Stimulated activated CD8-positive, alpha-beta memory T cell treated with anti-CD3 and anti-CD28 coated beads, Interleukin-12 subunit alpha, Interleukin-12 subunit beta, amount 100 ng/mL, for 1 hour (primary cell): ENCODE measurements around the gene BCAN.

Experiments
- DNase-seq: peaks from one replicate; pipeline ENCODE4 v3.0.0-alpha.2; 2020; ENCODE audit warnings: low read depth

The BCAN gene

DNA sequence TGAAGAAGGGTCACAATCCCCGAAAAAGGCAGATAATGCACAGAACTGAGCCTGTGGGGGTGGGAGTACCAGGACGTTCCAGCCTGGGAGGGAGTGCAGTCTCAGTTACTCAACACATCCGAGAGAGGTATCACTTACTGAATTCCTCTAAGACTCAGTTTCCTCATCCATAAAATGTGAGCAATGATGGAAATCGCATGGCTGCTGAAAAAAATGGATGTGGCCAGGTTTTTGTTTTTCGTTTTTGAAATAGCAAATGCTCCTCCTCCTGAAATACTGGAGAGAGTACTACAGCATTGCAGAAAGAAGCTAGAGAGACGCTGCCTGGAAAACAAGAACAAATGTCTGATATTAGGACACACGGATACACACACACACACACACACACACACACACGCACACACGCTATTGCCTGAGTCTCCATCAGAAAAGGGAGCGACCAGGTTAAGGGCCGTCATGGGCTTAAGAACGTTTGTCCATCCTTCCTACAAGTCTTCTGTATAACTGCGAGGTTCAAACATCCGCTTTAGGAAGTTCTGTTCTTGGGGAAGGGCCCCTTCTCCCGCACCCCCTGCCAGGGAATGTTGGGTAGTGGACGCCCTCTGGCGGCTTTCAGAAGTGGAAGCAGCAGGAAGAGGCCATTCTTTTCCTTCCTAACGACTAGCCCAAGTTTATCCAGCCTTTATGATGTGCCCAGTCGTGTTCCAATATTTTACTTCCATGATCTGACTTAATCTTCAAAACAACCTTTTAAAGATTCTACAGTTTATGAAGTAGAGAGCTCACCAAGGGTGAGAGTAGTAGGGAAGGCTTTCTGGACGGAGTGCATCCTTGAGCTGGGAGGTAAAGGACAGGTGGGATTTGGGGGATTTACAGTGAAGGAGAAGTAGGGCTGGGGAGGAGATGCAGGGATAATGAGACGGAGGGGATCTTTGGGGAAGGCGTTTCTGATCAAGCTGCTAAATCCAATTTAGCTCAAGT is 36.0 kb downstream of the BCAN start:
- DNase-seq = no peak

DNA sequence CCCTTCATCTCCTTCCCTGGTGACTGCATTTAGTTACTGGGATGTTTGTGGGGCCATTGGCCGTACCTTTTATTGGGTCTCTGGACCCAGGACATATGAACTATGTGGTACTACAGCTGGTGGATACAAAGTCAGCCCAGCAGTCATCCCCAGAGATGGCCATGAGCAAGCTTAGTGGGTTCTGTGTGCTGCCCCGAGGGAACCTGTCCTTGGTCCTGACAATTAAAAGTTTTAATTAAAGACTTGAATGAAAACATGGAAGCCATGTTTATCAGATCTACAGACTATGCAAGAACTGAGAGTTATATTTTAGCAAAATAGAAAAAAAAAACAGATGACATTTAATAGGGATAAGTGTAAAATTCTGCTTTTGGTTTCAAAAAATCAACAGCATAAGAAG is 38.1 kb downstream of the BCAN start:
- DNase-seq = no peak

DNA sequence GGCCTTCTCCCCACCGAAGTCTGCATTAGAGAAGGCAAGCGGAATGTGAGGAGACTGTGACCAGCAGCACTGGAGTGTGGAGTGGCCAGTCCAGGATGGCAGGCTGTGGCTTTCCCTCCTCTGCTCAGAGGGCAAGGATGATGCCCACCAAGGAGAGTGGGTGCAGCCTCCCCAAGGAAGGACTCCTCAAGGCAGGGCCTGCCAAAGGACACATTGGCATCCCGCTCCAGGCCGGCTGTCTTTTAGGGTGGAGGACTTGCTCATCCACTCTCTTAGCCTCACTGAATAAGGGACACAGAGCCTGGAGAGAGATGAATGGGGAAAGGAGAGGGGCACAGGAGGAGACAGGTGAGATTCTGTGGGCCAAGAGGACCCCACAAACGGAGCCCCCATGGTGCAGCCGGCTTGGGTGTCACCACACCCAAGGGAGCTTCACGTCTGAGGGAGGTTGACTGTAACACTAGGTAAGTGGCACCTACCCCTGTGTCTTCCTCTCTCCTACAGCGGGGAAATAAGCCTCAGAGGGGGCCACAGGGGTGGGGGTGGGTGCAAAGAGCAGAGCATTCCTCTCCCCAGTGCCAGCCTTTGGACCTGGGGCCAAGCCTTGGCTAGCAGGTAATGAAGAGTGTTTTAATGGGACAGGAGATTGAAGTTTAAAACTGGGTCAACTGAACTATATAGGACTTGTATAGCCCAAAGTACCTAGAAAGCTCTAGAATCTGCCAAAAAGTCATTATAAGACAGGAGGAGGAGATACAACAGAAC is 39.5 kb downstream of the BCAN start:
- no peak for DNase-seq

DNA sequence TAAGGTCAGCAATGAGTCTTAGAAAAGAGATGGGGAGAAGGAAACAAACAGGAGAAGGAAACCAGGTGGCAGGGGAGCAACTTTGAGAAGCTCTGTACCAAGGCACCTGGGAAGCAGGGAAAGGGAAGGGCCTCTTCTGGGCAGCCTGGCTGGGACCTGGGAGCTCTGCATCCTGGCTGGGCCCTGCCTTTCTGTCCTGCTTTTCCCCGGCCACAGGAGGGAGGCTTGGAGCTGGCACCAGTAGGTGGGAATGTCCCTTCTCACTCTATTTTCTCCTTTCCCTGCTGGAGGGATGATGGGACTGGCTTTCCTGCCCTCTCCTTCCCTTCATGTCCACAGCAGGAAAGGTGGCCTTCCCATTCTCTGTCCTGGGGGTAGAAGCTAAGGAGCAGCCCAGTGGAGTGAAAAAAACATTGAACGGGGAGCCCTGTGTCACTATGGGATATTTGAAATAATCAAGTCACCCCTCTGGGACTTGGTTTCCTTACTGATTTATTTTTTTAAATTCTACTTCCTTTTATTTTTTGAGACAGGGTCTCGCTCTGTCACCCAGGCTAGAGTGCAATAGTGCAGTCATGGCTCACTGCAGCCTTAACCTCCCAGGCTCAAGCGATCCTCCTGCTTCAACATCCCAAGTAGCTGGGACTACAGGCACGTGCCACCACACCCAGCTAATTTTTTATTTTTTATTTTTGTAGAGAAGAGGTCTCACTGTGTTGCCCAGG is 40.4 kb downstream of the BCAN start:
- DNase-seq = no peak

DNA sequence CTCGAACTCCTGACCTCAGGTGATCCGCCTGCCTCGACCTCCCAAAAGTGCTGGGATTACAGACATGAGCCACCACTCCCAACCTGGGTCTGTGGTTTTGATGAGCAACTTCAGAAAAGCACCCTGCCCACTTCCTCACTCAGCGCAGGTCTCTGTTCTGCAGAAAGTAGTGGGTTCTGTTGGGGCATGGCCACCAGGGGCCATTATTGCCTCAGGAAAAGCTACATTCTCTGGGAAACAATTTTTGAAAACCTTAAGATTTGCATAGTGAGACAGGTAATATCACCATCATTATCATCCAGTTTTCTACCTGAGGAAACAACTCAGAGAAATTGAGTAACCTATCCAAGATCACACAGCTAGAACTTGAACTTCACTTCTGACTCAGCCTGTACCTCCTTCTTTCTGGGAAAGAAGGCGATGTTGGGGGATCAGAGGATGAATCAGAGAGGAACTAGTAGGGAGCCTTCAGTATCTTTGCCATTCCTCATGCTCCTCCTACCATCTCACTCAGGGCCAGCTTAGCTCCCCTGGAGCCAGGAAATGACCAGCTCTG is 42.4 kb downstream of the BCAN start:
- DNase-seq = no peak

DNA sequence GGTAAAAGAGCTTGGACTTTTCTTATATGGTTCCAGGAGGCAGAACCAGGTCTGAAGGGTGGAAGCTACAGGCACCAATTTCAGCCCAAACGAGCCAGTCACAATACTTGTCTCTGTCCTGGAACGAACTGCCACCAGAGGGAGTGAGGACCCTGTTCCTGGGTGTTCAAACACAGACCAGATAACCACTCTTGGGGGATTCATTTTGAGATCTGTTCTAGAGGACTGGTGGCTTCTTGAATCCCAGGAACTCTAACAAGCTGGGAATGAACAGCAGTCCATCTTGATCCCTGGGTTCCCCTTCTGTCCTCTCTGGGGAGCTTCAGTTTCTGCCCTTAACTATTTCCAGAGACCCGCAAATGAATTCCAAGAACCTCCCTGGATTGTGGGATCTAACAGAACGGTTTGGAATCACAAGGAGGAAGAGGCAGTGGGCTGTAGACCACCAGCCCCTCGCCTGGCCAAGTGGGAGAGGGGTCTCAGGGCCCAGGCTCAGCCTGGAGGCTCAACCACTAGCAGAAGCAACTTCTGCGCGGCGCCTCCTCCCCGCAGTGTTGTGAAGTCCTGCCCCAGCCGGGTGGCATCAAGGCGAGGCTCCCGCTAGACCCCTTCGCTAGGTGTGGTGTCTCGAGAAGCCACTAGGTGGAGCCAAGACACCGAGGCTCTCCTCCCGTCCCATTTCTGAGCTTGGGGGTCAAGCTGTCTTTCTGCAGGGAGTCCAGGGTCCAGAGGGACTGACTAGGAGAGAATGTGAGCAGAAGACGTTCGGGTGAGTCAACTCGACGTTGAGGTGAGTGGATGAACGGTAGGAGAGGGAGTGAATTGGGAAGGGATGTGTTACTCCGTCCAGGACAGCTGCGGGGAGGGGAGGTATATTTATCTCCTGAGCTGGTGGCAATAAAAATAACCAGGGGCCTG is 47.4 kb downstream of the BCAN start:
- DNase-seq = peak; percentile 64

DNA sequence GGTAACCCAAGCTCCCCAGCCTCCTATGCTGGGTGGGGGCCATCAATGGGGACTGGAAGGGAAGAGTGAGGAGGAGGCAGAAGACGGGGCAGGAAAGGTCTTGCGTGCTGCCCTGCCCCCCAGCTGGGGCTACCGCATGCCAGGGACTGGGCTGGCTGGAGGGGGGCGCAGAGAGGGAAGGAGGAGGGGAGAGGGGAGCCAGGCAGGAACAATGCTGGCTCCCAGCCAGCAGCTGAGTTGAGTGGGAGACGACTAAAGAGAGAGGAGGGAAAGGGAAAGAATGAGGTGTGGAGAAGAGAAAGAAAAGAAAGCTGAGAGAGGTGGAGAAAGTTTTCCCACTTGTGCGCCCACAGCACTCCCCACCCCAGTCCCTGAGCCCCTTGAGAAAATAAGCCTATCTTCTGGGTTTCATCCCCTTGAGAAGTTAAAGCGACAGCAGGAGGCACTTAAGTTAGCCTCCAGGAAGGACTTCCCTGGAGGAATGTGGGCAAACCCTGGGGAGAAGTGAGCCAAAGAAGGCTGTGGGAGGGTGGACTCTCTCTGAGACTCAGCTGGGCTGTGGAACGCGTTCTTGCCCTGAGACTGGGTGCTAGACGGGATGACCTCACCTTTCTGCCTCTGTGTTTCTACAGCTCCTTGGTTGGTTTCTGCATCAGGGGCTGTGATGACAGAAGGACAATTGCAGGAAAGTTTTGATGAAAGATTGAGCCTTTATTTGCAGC is 48.2 kb downstream of the BCAN start:
- DNase-seq = no peak

DNA sequence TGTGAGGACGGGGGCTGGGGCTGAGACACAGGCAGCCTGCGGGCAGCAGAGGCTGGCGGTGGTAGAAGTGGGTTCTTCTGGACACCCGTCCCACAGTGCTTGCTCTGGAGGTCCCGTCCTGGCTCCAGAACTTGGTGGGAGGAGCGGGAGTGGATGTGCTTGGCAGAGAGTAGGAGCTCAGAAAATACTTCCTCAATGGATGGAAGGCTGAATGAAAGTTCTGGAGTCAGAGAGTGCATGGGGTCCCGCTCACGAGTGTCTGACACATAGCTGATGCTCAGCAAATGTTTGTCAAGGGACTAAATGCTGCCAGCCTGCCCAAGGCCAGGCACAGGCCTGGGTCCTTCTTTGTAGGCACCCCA is 48.7 kb downstream of the BCAN start:
- DNase-seq = no peak

DNA sequence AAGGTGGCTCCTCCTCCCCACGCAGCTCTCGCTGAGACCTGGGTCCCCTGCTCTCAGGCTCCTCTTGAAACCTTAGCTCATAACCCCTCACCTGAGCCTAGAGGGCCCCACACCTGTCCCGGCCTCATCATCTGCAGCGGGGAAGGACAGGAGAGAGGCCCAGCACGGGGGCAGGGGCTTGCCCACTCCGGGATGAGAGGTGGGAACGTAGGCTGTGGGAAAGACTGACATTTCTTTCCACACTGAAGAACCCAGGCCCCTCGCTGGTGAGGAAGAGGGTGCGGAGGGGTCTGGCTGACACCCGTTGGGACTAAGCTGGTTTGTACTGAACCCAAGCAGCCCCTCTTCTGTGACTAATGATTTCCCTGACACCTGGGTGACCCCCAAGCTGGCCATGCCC is 49.3 kb downstream of the BCAN start:
- no peak for DNase-seq

DNA sequence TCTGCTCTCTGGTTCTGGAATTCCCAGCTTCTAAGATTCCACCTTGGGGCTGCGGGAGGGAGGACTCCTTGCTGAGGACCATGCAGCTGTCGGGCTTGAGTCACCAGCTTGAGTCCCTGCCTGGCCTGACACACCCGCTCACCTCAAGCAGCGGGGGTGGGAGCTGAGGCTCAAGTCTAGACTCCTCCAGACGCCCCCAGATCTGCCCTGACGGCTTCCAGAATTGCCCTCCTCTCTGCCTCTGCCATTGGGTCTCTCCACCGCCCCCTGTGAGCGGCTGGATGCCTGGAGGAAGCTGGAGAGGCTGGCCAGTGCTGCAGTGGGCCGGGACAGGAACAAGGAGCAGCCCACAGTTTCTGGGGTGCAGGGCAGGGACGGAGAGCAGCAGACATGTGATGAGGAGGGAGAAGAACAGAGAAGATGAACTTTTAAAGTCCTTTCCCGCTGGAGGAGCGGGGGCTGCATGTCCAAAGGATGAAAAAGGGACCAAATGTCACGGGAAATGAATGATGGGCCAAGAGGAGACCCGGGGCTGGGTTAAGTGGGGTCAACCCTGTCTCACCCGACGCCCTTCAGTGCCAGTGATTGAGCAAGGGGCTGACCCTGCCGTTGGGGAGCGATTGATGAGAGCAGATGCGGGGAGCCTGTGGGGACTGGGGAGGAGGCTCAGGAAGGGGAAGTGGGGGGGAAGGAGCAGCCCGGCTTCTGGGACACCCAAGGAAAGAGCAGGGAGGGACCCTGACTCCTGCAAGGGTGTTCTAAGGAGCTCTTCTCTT is 49.9 kb downstream of the BCAN start:
- DNase-seq = no peak

DNA sequence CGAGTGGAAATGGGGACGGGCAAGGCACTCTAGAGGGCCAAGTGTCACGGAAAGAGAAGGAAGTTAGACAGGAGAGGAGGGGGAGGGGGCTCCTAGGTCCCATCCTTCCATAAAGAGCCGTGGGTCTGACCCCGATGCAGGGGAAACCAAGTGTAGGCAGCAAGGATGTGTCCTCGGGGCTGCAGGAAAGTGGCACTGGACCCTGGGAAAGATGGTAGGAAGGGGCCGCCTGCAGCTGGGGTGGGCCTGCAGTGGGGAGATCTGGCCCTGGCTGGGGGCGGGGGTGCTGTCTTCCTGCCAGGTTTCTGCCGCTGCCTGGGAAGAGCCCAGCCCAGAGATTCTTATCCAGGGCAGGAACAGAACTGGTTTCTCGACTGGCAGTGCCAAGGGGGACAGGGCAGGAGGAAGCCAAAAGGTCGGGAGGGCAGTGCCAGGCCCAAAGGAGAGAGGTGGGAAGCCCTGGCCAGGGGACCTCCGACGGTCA is 50.6 kb downstream of the BCAN start:
- DNase-seq = no peak

DNA sequence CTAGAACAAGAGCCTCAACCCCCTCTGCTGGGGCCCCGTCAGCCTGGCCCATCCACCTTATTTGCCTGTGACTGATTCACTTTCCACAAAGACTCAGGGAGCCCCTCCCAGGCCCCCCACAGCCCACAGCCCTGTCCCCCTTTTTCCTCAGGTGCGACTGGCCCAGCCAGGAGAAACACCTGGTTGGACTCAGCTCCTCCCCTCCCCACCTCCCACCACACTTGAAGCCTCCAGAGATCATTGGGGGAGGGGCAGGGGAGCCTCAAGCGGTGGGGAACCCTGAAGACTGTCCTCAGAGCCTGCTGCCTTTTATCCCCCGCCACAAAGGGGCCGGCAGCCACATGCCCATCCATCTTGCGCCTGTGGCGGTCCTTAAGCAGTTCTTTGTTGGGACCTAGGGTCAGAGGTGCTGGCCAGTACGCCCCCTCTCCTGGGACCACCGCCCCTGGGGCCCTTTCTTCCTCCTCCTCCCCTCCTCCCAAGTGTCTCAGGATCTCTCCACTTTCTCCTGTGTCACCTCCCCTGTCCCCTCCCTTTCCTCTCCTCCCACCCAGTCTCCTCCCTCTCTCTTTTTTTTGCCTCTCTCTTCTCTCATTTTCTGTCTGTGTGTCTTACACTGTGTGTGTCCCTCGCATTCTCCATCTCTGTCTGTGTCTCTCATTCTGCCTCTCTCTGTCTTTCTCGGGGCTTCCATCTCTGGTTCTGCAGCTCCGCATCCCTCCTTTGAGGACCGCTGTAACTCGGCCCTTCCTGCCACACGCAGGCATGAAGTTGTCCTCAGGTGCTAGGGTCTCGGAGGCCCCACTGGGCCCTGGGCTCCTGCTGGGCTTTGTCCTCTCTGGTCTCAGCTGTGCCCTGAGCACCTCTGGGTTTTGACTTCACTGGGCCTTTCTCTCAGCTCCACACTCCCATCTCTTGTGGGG is 51.3 kb downstream of the BCAN start:
- DNase-seq = no peak

DNA sequence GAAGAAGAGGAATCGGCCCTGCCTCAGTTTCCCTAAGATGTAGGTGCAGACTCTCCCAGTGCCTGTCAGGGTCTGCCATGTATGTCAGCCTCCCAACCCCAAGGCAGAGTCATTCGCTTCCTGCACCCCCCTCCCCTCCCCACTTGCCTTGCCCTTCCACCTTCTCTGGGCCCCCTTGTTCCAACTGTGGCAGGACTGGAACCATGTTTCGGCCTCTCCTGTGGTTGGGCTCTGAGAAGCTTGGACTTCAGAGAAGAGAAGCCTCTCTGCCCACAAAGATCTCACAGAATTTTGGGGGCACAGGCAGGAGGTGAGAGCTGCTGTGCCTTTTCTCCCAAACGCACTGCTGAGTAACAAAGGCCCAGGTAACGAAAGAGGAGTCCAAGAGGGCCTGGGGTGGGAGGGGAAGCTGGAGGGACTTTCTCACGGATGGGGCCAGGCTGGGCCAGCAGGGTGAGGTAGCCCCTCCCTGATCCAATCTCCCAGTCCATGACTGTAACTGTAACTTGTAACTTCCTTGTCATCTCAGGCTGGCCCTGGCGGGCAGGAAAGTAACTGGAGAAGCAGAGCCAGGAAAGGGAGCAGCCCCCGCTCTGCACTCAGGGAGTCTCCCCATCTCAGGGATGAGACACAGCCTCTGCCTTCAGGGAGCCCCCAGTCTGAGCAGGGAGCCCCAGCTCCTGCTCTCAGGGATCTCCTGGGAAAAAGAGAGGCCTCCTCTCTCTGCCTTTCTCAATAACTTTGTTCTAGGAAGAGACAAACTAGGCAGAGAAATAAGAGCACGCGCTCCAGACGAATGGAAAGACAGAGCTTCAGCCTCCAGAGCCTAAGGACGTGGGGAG is 52.2 kb downstream of the BCAN start:
- DNase-seq = no peak

DNA sequence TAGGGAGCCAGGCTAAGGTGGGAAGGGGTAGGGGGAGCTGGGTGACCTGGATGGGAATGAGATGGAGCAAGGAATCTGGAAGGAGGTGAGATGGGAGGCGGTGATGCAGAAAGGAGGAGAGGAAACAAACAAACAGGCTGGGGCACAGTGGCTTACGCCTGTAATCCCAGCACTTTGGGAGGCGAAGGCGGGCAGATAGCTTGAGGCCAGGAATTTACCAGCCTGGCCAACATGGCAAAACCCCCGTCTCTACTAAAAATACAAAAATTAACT is 52.7 kb downstream of the BCAN start:
- DNase-seq = no peak

DNA sequence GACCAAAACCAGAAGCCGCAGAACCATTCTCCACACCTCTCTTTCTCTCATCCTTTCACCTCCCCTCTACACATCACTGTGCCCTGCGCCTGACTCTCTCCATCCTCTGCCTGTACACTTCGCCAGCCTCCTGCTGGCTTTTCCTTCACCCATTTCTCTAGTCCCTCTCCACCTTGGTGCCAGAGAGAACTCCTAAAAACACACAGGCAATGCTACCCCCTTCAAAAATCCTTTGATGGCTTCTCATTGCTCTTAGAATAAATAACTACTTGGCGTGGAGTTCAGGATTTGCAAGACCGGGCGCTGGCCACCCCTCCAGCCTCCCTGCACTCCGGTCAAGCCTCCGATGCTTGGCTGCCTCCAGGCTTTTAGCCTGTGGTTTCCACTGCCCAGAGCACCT is 54.8 kb downstream of the BCAN start:
- no peak for DNase-seq

DNA sequence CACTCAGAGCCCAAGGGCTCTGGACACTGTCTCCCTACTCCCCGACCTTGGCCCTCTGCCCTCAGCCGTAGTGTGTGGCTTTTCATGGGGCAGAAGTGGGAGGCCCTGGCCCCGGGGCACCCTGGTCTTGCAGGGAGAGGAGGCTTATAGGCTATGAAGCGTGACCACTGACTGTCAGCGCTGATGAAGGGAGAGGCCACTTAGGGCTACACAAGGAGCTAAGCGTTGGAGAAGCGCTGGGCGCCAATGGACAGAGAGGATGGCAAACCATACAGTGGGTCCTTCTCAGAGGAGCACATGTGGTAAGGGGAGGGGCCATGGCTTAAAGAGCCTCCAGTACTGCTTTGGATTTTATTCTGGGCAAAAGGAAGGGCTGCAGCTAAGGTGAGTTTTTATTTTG is 55.6 kb downstream of the BCAN start:
- no peak for DNase-seq

DNA sequence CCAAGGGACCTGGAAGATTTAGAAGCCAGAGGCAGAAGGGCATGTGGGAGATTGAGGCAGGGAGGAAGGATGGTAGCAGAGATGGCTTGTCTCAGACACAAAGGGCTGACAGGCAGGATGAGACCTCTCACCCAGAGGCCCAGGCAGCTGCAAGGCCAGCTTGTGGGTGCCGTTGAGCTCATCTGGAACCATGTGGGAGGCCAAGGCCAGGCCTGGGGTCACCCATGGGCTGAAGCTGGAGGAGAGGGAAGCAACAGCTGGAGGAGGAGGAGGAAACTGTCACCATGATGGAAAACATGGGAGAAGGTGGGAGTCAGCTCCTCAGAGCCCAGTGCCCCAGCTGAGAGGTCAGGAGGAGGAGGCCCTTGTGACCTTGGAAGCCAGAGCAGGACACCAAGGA is 57.1 kb downstream of the BCAN start:
- no peak for DNase-seq
